Activated CD8-positive, alpha-beta T cell treated with anti-CD3 and anti-CD28 coated beads for 36 hours (primary cell): ENCODE measurements around the gene KCNAB1. TPM values are rescaled to one million over a fixed set of nuclear protein-coding genes. Genes with fewer than 3 reads are reported as not detected.

Source experiments
- ATAC-seq: fragments of 200-7000 bp; cut with Tn5 transposase; one replicate; pipeline ENCODE4 v1.10.0; 2021; ENCODE audit warnings: mild to moderate bottlenecking, moderate library complexity
- CTCF ChIA-PET: fragments of 350-600 bp; sonication (Branson Sonifier 250); formaldehyde crosslinking; loops from one replicate; lab custom pipeline; 2021; ENCODE audit warnings: antibody characterized with exemption; lab: Charles Lee
- POLR2A ChIA-PET: fragments of 350-600 bp; sonication (Branson Sonifier 250); formaldehyde crosslinking; loops from one replicate; lab custom pipeline; 2021; ENCODE audit warnings: antibody characterized with exemption; lab: Charles Lee
- DNase-seq: peaks from one replicate; pipeline ENCODE4 v3.0.0-alpha.2; 2020
- H3K27ac Mint-ChIP-seq: one replicate; pipeline ENCODE4 v1.8.0; 2021; ENCODE audit warnings: mild to moderate bottlenecking, mixed read lengths
- H3K27me3 Mint-ChIP-seq: one replicate; pipeline ENCODE4 v1.8.0; 2021; ENCODE audit warnings: mixed read lengths
- H3K36me3 Mint-ChIP-seq: one replicate; pipeline ENCODE4 v1.8.0; 2021; ENCODE audit warnings: low read depth, mixed read lengths
- H3K4me1 Mint-ChIP-seq: one replicate; pipeline ENCODE4 v1.8.0; 2021; ENCODE audit warnings: low read depth, mixed read lengths
- H3K4me3 Mint-ChIP-seq: one replicate; pipeline ENCODE4 v1.8.0; 2021; ENCODE audit warnings: mild to moderate bottlenecking, moderate library complexity, mixed read lengths
- H3K9me3 Mint-ChIP-seq: one replicate; pipeline ENCODE4 v1.8.0; 2021; ENCODE audit warnings: mixed read lengths
- CTCF ChIP-seq: fragments of 200-600 bp; IDR thresholded peaks from one replicate; pipeline ENCODE4 v1.8.0; 2022; ENCODE audit warnings: antibody characterized with exemption, mild to moderate bottlenecking
- intact Hi-C: fragments of 100-400 bp; cut with micrococcal nuclease; formaldehyde crosslinking; loops from one replicate; pipeline ENCODE4 v1.10.0; 2022
- total RNA-seq, 2 experiments: library from RNA; stranded (reverse); gene quantifications; one replicate each; pipeline ENCODE4 v1.2.3, GENCODE V29; 2021

Gene KCNAB1
- total RNA-seq, 2 experiments from 2014 or later, result not detected

- intact Hi-C loops, result no loop called here
- Mint-ChIP-seq H3K36me3 (no peaks in the 10 kb centered on the region), H3K4me1 (no peaks in the 10 kb centered on the region), H3K27ac (no peak overlapping the region), H3K4me3 (no peak overlapping the region), H3K27me3 (peaks cover 10% of the 10 kb centered on the region), H3K9me3 (no peaks in the 10 kb centered on the region)
- ChIA-PET CTCF (interaction anchor here (1.2 kb wide), 1 partner anchor 213 kb away, joined by 5 read pairs; no protein-coding TSS in a partner anchor), POLR2A (no interaction called here)
- TF ChIP-seq CTCF, result no peak
- ATAC-seq, result no peak
- no peak for DNase-seq
Observed at GRCh38 chr3:156236556-156237260, 116.3 kb downstream of the KCNAB1 start.

- POLR2A ChIA-PET, result no interaction called here
- Mint-ChIP-seq H3K27ac (no peak overlapping the region), H3K27me3 (peaks cover 9% of the 10 kb centered on the region), H3K9me3 (no peaks in the 10 kb centered on the region), H3K4me1 (no peaks in the 10 kb centered on the region), H3K4me3 (no peak overlapping the region), H3K36me3 (no peaks in the 10 kb centered on the region)
- no peak for TF ChIP-seq CTCF
- CTCF ChIA-PET, result no interaction called here
- no peak for DNase-seq
- intact Hi-C loops, result no loop called here
- no peak for ATAC-seq
Observed at GRCh38 chr3:156240642-156241041, 120.3 kb downstream of the KCNAB1 start.

DNA sequence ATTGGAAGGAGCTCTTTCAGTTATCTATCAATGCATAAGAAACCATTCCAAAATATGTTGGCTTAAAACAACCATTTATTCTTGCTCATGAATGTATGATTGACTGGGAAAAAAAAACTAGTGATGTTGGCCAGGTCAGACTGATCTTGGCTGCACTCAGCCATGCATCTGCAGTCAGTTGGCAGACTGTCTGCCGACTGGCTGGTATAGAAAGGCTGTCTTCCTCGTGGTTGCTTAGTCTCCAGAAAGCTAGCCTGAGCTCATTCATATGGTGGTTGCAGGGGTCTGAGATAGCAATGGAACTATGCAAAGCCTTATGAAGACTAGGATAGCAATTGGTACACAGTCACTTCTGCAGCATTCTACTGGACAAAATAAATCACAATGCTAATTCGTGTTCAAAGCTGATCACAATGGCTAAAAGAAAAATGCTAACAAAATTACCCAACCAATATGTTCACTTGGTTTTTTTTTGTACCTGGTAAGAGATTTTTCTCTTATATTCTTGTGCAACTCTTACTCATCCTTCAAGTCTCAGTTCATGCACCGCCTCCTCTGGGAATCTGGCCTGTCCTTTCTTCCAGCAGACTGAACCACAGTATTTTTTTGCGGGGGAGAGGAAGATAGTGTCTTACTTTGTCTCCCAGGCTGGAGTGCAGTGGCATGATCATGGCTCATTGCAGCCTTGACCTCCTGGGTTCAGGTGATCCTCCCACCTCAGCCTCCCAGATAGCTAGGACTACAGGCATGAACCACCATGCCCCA is 126.8 kb downstream of the KCNAB1 start:
- peaks cover 14% of the 10 kb centered on the region for H3K27me3 Mint-ChIP-seq
- POLR2A ChIA-PET, result interaction anchor here (0.6 kb wide), 3 partner anchors 24 to 792 kb away, joined by 3 read pairs; no protein-coding TSS in a partner anchor
- no peaks in the 10 kb centered on the region for H3K36me3 Mint-ChIP-seq
- no peaks in the 10 kb centered on the region for H3K9me3 Mint-ChIP-seq
- no peak for DNase-seq
- intact Hi-C loops, result no loop called here
- no peak for TF ChIP-seq CTCF
- no peak overlapping the region for H3K4me3 Mint-ChIP-seq
- no peaks in the 10 kb centered on the region for H3K4me1 Mint-ChIP-seq
- CTCF ChIA-PET, result no interaction called here
- no peak for ATAC-seq
- no peak overlapping the region for H3K27ac Mint-ChIP-seq

- ChIA-PET POLR2A (no interaction called here), CTCF (interaction anchor here (1.0 kb wide), 1 partner anchor 259 kb away, joined by 3 read pairs; no protein-coding TSS in a partner anchor)
- H3K36me3 Mint-ChIP-seq, result no peaks in the 10 kb centered on the region
- no peak overlapping the region for H3K4me3 Mint-ChIP-seq
- no peaks in the 10 kb centered on the region for H3K4me1 Mint-ChIP-seq
- intact Hi-C loops, result no loop called here
- TF ChIP-seq CTCF, result no peak
- peaks cover 12% of the 10 kb centered on the region for H3K27me3 Mint-ChIP-seq
- no peak overlapping the region for H3K27ac Mint-ChIP-seq
- no peaks in the 10 kb centered on the region for H3K9me3 Mint-ChIP-seq
- ATAC-seq (no peak), DNase-seq (no peak)
Observed at GRCh38 chr3:156250550-156250949, 130.2 kb downstream of the KCNAB1 start.

DNA sequence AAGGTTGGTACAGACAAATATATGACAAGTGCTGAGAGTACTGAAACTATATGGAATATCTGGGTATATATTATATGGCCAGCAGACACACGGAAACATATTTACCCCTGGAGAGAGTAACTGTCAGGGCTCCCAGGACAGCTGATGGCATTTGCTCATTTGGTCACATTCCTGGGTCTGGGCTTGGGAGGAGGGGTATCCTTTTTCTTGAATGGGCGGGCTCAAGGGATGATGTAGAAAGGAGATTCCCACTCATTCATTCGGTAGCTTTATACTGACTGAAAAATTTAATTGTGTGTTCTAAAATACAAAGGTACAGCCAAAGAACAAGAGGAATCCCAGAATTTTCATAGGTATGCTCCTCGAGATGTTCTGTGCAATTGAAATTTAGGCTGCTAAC is 131.0 kb downstream of the KCNAB1 start:
- no peak for TF ChIP-seq CTCF
- DNase-seq (no peak), ATAC-seq (no peak)
- ChIA-PET CTCF (interaction anchor here (1.3 kb wide), 1 partner anchor 102 kb away, joined by 3 read pairs; no protein-coding TSS in a partner anchor), POLR2A (no interaction called here)
- no peaks in the 10 kb centered on the region for H3K36me3 Mint-ChIP-seq
- no peaks in the 10 kb centered on the region for H3K4me1 Mint-ChIP-seq
- H3K4me3 Mint-ChIP-seq, result no peak overlapping the region
- H3K27ac Mint-ChIP-seq, result no peak overlapping the region
- peaks cover 11% of the 10 kb centered on the region for H3K27me3 Mint-ChIP-seq
- no peaks in the 10 kb centered on the region for H3K9me3 Mint-ChIP-seq
- intact Hi-C loops, result no loop called here
